HG03097 (cell line): Measurements from ENCODE around the gene PEAR1.
A peak's percentile ranks its signal among the peaks of the same experiment; 100 is the strongest.

Experiments
- ATAC-seq: cut with Tn5 transposase; IDR thresholded peaks from one replicate; pipeline ENCODE4 v1.9.1; 2021; ENCODE audit not compliant: unreplicated experiment, low FRiP score

The PEAR1 gene

GRCh38 chr1:156882543-156882942 lies 11.0 kb upstream of the PEAR1 start:
- no peak for ATAC-seq

DNA sequence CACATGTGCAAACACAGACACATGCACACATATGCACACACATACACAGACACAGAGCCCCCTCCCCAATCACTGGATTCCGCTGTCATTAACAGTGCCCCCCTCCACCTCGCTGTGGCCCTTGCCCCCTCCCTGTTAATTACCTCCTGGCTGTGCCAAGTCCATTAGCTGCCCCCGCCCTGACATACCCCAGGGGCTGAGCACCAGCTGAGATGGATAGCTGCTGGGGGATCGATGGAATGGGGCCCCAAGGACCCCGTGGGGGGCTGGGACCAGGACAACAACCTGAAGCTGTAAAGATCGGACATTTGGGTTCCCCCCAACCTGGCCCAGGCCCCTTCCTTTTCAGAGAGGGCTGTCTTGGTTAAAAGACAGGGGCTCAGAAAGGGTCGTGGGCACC lies 9.6 kb upstream of the PEAR1 start:
- no peak for ATAC-seq

DNA sequence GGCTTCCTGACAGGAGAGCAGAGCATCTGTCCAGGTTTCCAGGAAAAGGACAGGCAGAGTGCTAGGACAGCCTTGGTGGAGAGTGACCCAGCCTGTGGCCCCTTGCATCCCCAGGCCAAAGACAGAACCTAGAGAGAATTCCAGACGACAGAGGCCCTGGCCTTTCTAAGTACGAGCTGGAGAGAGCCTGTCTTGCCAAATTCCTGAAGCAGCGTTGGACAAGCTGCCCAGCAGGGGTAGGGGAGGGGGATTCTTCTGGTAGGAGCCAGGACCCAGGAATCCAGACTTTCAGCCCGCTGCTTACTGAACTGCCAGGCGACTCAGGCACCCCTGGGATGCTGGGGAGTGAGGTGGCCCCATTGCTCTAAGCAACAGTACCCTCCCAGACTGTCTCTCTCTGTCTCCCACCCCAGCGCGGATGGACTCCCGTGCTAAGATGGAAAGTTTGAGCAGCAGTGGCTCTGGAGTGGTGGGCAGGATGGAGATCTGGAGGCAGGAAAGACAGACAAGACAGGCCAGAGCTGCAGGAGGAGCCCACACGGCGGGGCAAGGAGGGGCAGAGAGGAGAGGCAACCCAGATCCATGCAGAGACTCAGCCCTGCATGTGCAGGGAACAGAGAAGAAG lies 8.8 kb upstream of the PEAR1 start:
- no peak for ATAC-seq

- no peak for ATAC-seq
Measured at GRCh38 chr1:156885314-156885713, 8.2 kb upstream of the PEAR1 start.

DNA sequence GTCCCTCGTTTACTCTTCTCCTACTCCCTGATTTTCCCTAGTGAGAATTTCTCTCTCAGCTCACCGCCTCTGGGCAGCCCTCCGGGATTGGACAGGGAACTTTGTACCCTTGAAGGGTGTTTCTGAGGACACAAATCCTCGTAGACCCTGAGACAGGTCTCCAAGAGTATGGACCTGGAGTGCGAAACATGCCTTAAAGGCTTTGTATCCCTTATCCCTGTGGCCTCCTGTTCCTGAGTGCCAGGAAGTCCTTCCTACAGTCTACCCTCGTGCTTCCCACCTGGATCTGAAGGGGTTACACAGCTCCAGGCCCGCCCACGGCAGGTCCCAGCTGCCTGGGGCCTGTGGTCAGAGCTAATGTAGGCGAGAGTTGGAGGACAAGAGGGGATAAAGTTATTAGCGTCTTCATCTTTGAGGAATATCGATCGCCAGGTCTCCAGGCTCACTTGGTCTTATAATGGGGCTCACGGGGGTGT lies 7.6 kb upstream of the PEAR1 start:
- ATAC-seq: no peak

DNA sequence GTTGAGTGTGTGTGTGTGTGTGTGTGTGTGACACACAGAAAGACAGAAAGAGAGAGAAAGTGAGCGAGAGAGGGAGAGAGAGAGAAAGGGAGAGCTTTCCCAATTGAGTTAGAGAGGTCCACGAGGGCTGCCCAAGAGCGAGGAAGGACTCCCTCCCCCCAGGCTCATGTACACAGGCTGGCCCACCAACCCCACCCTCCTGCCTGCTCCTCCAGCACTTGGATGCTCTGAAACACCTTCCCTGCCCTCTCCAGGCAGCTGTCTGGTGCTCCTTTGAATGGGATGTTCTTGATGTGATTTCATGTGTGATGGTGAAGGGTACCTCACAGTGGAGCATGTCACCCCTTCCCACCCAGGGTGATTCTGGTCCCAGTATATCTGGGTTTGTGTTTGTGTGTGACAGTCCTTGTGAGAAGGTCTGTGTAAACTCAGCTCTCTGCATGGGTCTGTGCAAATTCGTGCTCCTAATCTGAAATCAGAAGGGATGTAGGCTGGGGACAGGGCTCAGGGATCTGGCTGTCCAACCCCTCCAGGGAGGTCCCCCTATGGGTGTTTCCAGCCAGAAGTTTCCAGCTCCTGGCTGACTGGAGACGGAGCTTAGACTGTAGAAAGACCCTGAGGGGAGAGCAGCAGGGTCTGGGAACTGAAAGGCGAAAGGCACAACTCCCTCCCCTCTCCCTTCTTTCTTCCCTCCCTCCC lies 6.8 kb upstream of the PEAR1 start:
- no peak for ATAC-seq

- no peak for ATAC-seq
Measured at GRCh38 chr1:156887317-156887716, 6.2 kb upstream of the PEAR1 start.

DNA sequence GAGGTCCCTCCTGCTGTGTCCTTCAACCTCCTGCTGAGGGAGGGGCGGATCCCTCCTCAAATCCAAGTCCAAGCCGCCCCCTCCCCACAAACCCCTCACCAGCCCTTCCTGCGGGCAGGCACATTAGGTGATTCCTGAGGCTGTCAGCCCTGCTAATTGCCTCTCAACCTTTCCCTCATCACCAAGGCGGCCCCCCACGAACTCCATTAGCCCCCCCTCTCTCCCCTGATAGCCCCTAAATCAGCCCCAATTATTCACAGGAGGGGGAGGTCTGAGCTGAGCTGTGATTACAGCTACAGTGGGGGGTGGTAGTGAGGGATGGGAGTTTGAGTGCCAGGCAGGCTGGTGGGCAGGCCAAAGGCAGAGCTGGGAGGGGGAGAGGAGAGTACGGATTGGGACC lies 5.8 kb upstream of the PEAR1 start:
- no peak for ATAC-seq

DNA sequence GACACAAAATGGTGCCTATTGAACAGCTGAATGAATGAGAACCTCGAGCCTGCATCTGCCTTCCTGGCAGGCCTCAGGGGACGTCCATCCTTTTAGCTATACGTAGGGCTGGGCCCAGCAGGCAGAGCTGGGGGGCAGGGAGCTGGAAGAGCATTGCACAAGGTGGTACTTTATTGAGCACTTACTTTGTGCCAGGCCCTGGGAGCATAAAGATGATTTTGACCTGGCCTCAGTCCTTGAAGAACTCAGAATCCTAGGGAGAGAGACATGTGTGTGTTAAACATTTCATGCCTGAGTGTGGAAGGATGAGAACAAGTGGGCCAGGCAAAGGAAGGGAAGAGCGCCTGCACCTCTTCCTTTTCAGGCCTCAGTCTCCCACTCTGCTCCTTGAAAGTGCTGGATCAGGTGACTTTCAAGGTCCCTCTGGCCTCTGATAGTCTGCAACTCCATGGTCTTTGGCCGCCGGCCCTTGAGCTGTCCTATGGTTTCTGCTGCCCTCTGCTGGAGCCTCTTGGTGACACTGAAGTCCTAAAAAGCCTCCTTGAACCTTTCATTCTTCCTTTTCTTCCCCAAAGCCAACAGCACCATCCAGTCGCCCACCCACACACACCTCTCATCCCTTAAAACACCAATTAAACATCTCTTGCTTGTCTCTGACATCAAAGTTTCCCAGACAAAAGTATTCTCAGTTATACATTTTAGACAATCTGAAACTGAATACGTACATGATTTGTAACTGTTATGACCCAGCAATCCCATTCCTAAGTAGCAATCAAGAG lies 3.5 kb upstream of the PEAR1 start:
- no peak for ATAC-seq

DNA sequence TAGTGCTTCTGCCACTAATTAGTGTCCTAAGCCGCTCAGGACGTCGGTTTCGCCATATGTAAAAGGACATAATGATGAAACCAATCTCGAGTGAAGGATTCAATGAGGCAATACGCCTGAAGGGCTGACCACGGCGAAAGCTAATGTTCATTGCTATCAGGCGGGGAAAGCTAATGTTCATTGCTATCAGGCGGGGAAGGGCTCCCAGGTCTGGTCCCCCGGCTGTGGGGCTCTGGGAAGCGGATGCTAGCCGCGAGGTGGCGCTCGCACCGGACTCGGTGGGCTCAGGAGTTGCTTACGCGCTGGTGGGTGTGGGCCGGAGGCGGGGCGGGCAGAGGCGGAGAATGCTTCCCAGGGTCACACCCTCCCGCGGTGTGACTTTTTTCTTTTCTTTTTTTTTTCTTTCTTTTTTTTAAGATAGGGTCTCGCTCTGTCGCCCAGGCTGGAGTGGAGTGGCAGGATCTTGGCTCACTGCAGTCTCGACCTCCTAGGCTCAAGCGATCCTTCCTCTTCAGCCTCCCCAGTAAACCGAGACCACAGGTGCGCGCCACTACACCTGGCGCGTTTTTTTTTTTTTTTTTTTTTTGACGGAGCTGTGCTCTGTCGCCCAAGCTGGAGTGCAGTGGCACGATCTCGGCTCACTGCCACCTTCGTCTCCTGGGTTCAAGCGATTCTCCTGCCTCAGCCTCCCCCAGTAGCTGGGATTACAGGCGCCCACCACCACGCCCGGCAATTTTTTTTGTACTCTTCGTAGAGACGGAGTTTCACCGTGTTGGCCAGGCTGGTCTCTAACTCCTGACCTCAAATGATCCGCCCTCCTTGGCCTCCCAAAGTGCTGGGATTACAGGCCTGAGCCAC lies 1.1 kb upstream of the PEAR1 start:
- peak; percentile 62 for ATAC-seq

DNA sequence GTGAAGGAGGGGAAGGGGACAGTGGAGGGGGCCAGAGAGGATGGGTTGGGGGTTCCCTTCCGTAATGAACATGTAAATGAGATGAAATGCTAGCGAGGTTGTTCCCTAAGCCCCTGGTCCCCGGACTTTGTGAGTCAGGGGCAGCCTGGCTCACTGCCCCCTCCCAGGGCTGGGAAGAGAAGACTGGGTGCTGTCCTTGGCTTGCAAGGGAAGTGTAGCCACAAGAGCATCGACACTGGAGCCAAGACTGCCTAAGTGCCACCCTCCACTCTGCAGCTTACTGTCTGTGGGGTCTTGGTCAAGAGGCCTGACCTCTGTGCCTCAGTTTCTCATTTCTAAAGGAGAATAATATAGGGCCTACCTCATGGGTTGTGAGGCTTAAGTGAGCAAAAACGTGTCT lies 483 bp downstream of the PEAR1 start:
- no peak for ATAC-seq

- ATAC-seq: no peak
Measured at GRCh38 chr1:156894711-156895454, 1.4 kb downstream of the PEAR1 start.

DNA sequence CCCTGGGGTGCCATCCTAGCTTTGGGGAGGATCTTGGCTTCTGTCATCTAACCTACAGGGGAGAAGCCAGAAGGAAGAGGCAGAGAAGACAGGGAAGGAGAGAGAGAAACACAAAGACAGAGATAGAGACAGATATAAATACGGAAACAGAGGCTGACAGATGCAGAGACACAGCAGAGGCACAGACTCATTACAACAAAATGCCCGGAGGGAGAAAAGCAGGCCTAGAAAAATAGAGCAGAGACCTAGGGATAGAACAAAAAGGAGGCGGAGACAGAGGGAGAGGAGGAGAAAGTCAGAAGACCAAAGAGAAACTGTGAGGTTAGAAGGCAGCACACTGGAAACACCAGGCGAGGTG lies 1.9 kb downstream of the PEAR1 start:
- no peak for ATAC-seq

DNA sequence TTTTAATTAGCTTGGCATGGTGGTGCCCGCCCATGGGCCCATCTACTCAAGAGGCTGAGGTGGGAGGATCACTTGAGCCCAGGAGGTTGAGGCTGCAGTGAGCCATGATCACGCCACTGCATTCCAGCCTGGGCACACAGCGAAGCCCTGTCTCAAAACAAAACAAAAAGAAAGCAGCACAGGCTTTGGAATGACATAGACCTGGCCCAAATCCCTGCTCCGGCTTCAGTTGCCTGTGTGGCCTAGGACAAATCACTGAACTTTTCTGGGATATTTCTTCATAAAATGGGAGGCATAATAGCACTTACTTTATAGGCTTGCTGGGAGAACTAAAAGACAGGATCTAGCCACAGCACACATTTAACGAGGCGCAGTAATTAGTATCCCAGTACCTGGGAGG lies 2.4 kb downstream of the PEAR1 start:
- no peak for ATAC-seq

DNA sequence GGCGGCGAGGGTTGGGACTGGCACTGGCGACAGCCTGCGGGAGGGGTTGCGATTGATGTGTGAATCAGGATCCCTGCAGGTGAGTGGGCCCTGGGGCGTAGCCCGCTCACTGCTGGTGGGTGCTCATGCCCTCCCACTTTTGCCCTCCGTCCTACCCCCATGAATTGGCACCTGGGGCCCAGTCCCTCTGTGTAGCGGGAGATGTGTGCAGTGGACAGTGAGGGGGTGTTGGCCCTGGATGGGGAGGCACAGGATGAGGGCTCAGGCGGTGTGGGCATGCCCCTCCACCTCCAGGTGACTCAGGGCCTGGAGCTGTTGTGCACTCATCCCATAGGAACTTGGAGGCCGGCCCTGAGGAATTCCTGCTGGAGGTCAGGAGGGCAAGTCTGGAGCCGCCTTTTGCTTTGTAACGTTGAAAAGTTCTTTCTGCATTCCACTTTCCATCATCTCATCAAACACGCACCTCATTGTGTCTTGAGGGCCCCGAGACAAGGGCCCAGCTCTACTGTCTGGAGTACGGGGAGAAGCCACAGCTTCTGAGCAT lies 3.0 kb downstream of the PEAR1 start:
- no peak for ATAC-seq

GRCh38 chr1:156897078-156897825 lies 3.7 kb downstream of the PEAR1 start:
- ATAC-seq: no peak

- ATAC-seq: no peak
Measured at GRCh38 chr1:156898161-156898566, 4.6 kb downstream of the PEAR1 start.

DNA sequence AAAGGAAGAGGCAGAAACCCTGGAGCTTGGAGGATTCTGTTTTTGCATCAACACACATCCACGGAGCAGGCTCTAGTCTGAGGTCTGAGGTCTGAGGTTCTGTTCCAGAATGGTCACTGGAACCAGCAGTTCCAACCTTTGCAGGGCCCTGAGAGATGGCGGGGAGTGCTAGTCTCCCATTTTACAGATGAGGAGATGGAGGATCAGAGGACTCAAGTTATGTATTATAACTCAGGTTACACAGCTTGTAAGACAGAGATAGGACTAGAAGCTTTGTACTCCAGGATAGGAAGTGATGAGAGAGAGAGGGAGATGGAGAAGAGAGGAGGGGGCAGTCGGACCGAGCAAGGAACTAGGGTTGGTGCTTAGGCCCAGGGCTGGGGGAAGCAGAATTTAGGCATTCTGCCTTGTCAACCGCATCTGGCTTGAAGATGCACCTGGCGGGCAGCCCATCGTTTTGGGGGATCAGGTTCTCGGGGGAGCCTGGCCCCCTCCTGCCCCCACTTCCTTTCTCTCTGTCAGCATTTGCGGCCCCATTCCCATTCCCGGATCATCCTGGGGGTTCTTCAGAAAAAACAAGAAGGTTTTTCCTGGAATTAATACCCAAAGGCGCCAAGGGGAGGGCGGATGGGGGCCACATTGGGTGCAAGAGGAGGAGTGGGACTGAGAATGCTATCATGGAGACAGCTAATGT lies 5.6 kb downstream of the PEAR1 start:
- ATAC-seq: no peak
